HepG2 (cell line): ENCODE measurements around the gene LRPAP1. TPM values are rescaled to one million over a fixed set of nuclear protein-coding genes. Genes with fewer than 3 reads are reported as not detected.

ENCODE experiments used
- HCFC1 ChIP-seq: fragments of 150-350 bp; IDR thresholded peaks from 2 replicates; pipeline ENCODE4 v1.6.1; 2014; ENCODE audit warnings: low read depth, low read length
- KLF12 ChIP-seq: sonication (generic); formaldehyde crosslinking; IDR thresholded peaks from 2 replicates; pipeline ENCODE4 v1.4.0; 2020; ENCODE audit warnings: missing genetic modification reagents, borderline replicate concordance
- PCBP1 ChIP-seq: fragments of 200-400 bp; formaldehyde crosslinking; IDR thresholded peaks from 2 replicates; pipeline ENCODE4 v1.6.1; 2017; ENCODE audit warnings: mild to moderate bottlenecking, low read depth, low read length, borderline replicate concordance
- REPIN1 ChIP-seq: sonication (generic); formaldehyde crosslinking; IDR thresholded peaks from 2 replicates; pipeline ENCODE4 v1.8.0; 2022; ENCODE audit warnings: missing genetic modification reagents, low read depth, mild to moderate bottlenecking, borderline replicate concordance
- RXRA ChIP-seq: sonication (generic); formaldehyde crosslinking; IDR thresholded peaks from 2 replicates; pipeline ENCODE4 v1.5.1; 2020; ENCODE audit warnings: missing genetic modification reagents
- SIX4 ChIP-seq: sonication (generic); formaldehyde crosslinking; IDR thresholded peaks from 2 replicates; pipeline ENCODE4 v1.4.0; 2020; ENCODE audit warnings: missing genetic modification reagents
- UBTF ChIP-seq: sonication (generic); formaldehyde crosslinking; IDR thresholded peaks from 2 replicates; pipeline ENCODE4 v1.4.0; 2020; ENCODE audit warnings: mild to moderate bottlenecking, missing genetic modification reagents
- YY1 ChIP-seq: IDR thresholded peaks from 2 replicates; pipeline ENCODE4 v1.6.1; 2011; ENCODE audit warnings: low read length, low read depth, moderate library complexity, mild to moderate bottlenecking; ENCODE audit not compliant: insufficient read depth, insufficient replicate concordance
- ZBTB39 ChIP-seq: sonication (generic); formaldehyde crosslinking; IDR thresholded peaks from 2 replicates; pipeline ENCODE4 v1.5.0; 2020; ENCODE audit warnings: missing genetic modification reagents
- ZNF121 ChIP-seq: sonication (generic); formaldehyde crosslinking; IDR thresholded peaks from 2 replicates; pipeline ENCODE4 v1.5.0; 2020; ENCODE audit warnings: mild to moderate bottlenecking, missing genetic modification reagents
- ZNF142 ChIP-seq: sonication (generic); formaldehyde crosslinking; IDR thresholded peaks from 2 replicates; pipeline ENCODE4 v1.4.0; 2020; ENCODE audit warnings: missing genetic modification reagents
- ZNF253 ChIP-seq: sonication (generic); formaldehyde crosslinking; IDR thresholded peaks from 2 replicates; pipeline ENCODE4 v1.8.0; 2022; ENCODE audit warnings: mild to moderate bottlenecking, missing genetic modification reagents, borderline replicate concordance
- ZNF558 ChIP-seq: sonication (generic); formaldehyde crosslinking; IDR thresholded peaks from 2 replicates; pipeline ENCODE4 v1.9.0; 2022; ENCODE audit warnings: mild to moderate bottlenecking, missing genetic modification reagents, borderline replicate concordance
- ZNF703 ChIP-seq: sonication (generic); formaldehyde crosslinking; IDR thresholded peaks from 2 replicates; pipeline ENCODE4 v1.5.1; 2020; ENCODE audit warnings: missing genetic modification reagents, mild to moderate bottlenecking, moderate library complexity, borderline replicate concordance
- ZNF768 ChIP-seq: sonication (generic); formaldehyde crosslinking; IDR thresholded peaks from 2 replicates; pipeline ENCODE4 v1.4.0; 2020; ENCODE audit warnings: missing genetic modification reagents
- polyA plus RNA-seq, 8 experiments: library from polyadenylated mRNA; depleted of rRNA in 3 of 8; stranded (reverse) in 7 of 8; unstranded in 1 of 8; fragments of >200 nt; fragmentation: Illumina TruSeq in 4 of 8; extraction: Trizol in 4 of 8; gene quantifications; 2 replicates each; pipeline versions ENCODE4 v1.2.1 to v1.2.3, GENCODE V29; 2011 to 2016; ENCODE audit warnings: low read depth in 4 of 8, missing spikeins in 1 of 8, mixed read lengths in 1 of 8; ENCODE audit not compliant: insufficient read depth in 1 of 8
- total RNA-seq, 5 experiments: library from RNA; depleted of rRNA; stranded (reverse); fragments of >200 nt; fragmentation: Illumina TruSeq; extraction: Trizol; gene quantifications; 2 replicates each; pipeline ENCODE4 v1.2.3, GENCODE V29; 2016; ENCODE audit warnings: low read depth in 1 of 5
- TF ChIP-seq, protein P1 (sequence below): sonication (generic); formaldehyde crosslinking; IDR thresholded peaks from 2 replicates; pipeline ENCODE4 v1.5.0; 2020; ENCODE audit warnings: missing genetic modification reagents

LRPAP1 gene
- total and polyA plus RNA-seq, 2 of the 13 experiments (the other 11 are each of a cell fraction or from before 2014, with no cell fraction given): 153 to 191 TPM

GRCh38 chr4:3531879-3532750, at the start of gene LRPAP1 (continued):
- TF ChIP-seq YY1 (peak; percentile 96), ZNF121 (CRISPR knock-in tag) (0 out of 2 replicates have a peak, but pooled peaks have one; percentile 14), PCBP1 (no peak), HCFC1 (peak; percentile 82), ZBTB39 (CRISPR knock-in tag) (no peak), KLF12 (CRISPR knock-in tag) (no peak), SIX4 (CRISPR knock-in tag) (no peak), ZNF768 (CRISPR knock-in tag) (peak; percentile 57), RXRA (CRISPR knock-in tag) (0 out of 2 replicates have a peak, but pooled peaks have one; percentile 8), ZNF558 (CRISPR knock-in tag) (no peak), ZNF253 (no peak), ZNF703 (no peak), UBTF (CRISPR knock-in tag) (peak; percentile 74; the same call in 1 of the 2 replicates), REPIN1 (CRISPR knock-in tag) (peak; percentile 73; the same call in 1 of the 2 replicates), ZNF142 (CRISPR knock-in tag) (0 out of 2 replicates have a peak, but pooled peaks have one; percentile 47)
- TF ChIP-seq, protein P1, sequence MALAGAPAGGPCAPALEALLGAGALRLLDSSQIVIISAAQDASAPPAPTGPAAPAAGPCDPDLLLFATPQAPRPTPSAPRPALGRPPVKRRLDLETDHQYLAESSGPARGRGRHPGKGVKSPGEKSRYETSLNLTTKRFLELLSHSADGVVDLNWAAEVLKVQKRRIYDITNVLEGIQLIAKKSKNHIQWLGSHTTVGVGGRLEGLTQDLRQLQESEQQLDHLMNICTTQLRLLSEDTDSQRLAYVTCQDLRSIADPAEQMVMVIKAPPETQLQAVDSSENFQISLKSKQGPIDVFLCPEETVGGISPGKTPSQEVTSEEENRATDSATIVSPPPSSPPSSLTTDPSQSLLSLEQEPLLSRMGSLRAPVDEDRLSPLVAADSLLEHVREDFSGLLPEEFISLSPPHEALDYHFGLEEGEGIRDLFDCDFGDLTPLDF: peak; percentile 46; the same call in 1 of the 2 replicates
